Heart left ventricle (tissue), 13 donors: Measurements from ENCODE around the gene POMZP3.
"Not testable (repeated sequence)": the region's sequence is repeated elsewhere in the genome, so short reads cannot be mapped to it uniquely, and the experiment has no call there.

ENCODE experiments used
- POLR2A ChIP-seq, 2 donors: fragments of 450-650 bp; IDR thresholded peaks; one replicate each; pipeline ENCODE4 v1.6.1; 2017; ENCODE audit warnings: antibody characterized with exemption in 2 of 2, mild to moderate bottlenecking in 2 of 2, moderate library complexity in 2 of 2
- TF ChIP-seq, protein P1 (sequence below), 12 donors: fragments of 200-600 bp; sonication (generic) in 4 of 12; IDR thresholded peaks; one replicate each; pipeline versions ENCODE4 v1.5.0 to v1.8.0; 2018 to 2022; ENCODE audit warnings: antibody characterized with exemption in 12 of 12, mild to moderate bottlenecking in 5 of 12
- donor health status: ischemic (EF 13 %, LVEDD 7.1; RV severe dilation, severe dysfunction).
- donor health status: DM: no; HTN: yes; CAD: no.
- donor health status: DM: no; HTN: no; CAD: no.
- donor health status: ischemic (EF 25% LVEDD 6.9; RV normal size, moderate dysfunction).
- donor health status: ischemic (EF 25% LVEDD 5.7; RV mildly dilated, moderate dysfunction).
- donor health status: ischemic (EF 35%, LVEDD 5.7; RV mildly dilated, moderate dysfunction).
- donor health status: nonischemic (EF 11% LVEDD 7.7; RV severe dilation, severe dysfunction).
- donor health status: DM: yes; HTN: yes; CAD: no.
- donor health status: PGD.
- donor health status: ischemic (EF 29% LVEDD 5.4; RV normal size, mild dysfunction).
- donor health status: nonischemic (EF 23%, LVEDD 6.1; RV moderate dilation, normal function).

- TF ChIP-seq, protein P1, sequence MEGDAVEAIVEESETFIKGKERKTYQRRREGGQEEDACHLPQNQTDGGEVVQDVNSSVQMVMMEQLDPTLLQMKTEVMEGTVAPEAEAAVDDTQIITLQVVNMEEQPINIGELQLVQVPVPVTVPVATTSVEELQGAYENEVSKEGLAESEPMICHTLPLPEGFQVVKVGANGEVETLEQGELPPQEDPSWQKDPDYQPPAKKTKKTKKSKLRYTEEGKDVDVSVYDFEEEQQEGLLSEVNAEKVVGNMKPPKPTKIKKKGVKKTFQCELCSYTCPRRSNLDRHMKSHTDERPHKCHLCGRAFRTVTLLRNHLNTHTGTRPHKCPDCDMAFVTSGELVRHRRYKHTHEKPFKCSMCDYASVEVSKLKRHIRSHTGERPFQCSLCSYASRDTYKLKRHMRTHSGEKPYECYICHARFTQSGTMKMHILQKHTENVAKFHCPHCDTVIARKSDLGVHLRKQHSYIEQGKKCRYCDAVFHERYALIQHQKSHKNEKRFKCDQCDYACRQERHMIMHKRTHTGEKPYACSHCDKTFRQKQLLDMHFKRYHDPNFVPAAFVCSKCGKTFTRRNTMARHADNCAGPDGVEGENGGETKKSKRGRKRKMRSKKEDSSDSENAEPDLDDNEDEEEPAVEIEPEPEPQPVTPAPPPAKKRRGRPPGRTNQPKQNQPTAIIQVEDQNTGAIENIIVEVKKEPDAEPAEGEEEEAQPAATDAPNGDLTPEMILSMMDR (IDR thresholded peaks at IDR 0.05) = not testable (repeated sequence)
- not testable (repeated sequence) for TF ChIP-seq POLR2A (IDR thresholded peaks at IDR 0.05)
Measured at GRCh38 chr7:76583636-76584281, 43.3 kb downstream of the POMZP3 start.
